Measurements from ENCODE around the gene ABCC8. TPM values are rescaled to one million over a fixed set of nuclear protein-coding genes. Genes with fewer than 3 reads are reported as not detected.

Gene ABCC8
- total RNA-seq, 1 experiment from 2014 or later = 7.3 TPM

- Mint-ChIP-seq H3K4me1 (peaks cover 15% of the 10 kb centered on the region), H3K36me3 (peaks cover 9% of the 10 kb centered on the region), H3K27me3 (ENCODE audit: low read depth) (no peaks in the 10 kb centered on the region; the same call in 1 of the 2 replicates), H3K4me3 (no peak overlapping the region), H3K9me3 (peaks cover 15% of the 10 kb centered on the region), H3K27ac (no peak overlapping the region)
- ChIA-PET POLR2A (no interaction called here), CTCF (no interaction called here)
- DNase-seq (ENCODE audit: low spot score) (no peak), ATAC-seq (no peak)
- TF ChIP-seq IRF1 (CRISPR knock-in tag; IDR thresholded peaks at IDR 0.05) (no peak), ZNF532 (CRISPR knock-in tag; IDR thresholded peaks at IDR 0.05; ENCODE audit: borderline replicate concordance) (no peak)
Observed at GRCh38 chr11:17452668-17453067, 24.0 kb downstream of the ABCC8 start.

- Mint-ChIP-seq H3K4me3 (no peak overlapping the region), H3K36me3 (peaks cover 9% of the 10 kb centered on the region), H3K4me1 (peaks cover 7% of the 10 kb centered on the region), H3K27ac (no peak overlapping the region), H3K27me3 (ENCODE audit: low read depth) (no peaks in the 10 kb centered on the region; the same call in 1 of the 2 replicates), H3K9me3 (peaks cover 15% of the 10 kb centered on the region)
- ATAC-seq (no peak), DNase-seq (ENCODE audit: low spot score) (no peak)
- ChIA-PET CTCF (interaction anchor here (1.4 kb wide), 1 partner anchor 27 kb away, joined by 4 read pairs; no protein-coding TSS in a partner anchor), POLR2A (no interaction called here)
- no peak for TF ChIP-seq FOXP1 (CRISPR knock-in tag; IDR thresholded peaks at IDR 0.05; ENCODE audit: borderline replicate concordance)
- no peak for TF ChIP-seq ZNF425 (CRISPR knock-in tag; conservative IDR thresholded peaks at IDR 0.05)
- no peak for TF ChIP-seq TP53 (CRISPR knock-in tag; IDR thresholded peaks at IDR 0.05)
- no peak for TF ChIP-seq ATF1 (CRISPR knock-in tag; IDR thresholded peaks at IDR 0.05)
- TF ChIP-seq MYBL2 (CRISPR knock-in tag; IDR thresholded peaks at IDR 0.05) = no peak
- no peak for TF ChIP-seq ZBTB21 (CRISPR knock-in tag; IDR thresholded peaks at IDR 0.05; ENCODE audit: borderline replicate concordance)
- TF ChIP-seq KAT7 (CRISPR knock-in tag; IDR thresholded peaks at IDR 0.05; ENCODE audit: borderline replicate concordance) = no peak
- TF ChIP-seq ARID4B (CRISPR knock-in tag; IDR thresholded peaks at IDR 0.05; ENCODE audit: borderline replicate concordance) = no peak
- no peak for TF ChIP-seq GRHL2 (CRISPR knock-in tag; IDR thresholded peaks at IDR 0.05; ENCODE audit: insufficient replicate concordance, severe bottlenecking)
- TF ChIP-seq ZNF232 (CRISPR knock-in tag; IDR thresholded peaks at IDR 0.05) = no peak
- TF ChIP-seq OVOL2 (CRISPR knock-in tag; IDR thresholded peaks at IDR 0.05; ENCODE audit: borderline replicate concordance) = no peak
- no peak for TF ChIP-seq NR2C2 (CRISPR knock-in tag; IDR thresholded peaks at IDR 0.05)
Observed at GRCh38 chr11:17449158-17449557, 27.5 kb downstream of the ABCC8 start.

All from WTC11 (cell line).